Putamen (tissue), 1 donor: Measurements from ENCODE around the gene MRPS10.
A peak's percentile ranks its signal among the peaks of the same experiment; 100 is the strongest.
"Not testable (repeated sequence)": the region's sequence is repeated elsewhere in the genome, so short reads cannot be mapped to it uniquely, and the experiment has no call there.

Experiments used
- DNase-seq: peaks from one replicate; pipeline ENCODE4 v3.0.0-alpha.2; 2016; ENCODE audit warnings: low spot score

The MRPS10 gene

DNA sequence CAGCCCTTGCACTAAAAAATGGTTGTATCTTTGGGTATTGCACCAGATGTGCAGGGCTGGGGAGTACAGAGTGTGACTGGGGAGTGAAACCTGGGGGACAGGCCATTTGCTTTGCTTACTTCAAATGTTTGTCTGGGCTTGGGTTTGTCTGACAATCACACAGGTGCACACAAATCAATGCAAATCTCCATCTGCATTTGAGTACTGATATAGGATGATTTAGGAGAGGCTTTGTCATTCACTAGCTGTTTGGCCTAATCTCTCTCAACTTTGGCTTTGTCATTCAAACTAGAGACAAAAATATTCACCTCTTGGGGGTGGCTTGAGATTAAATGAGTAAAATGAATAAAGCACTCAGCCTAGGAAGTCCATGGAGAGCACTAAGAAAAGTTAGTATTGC, 40.7 kb downstream of the MRPS10 start:
- no peak for DNase-seq

DNA sequence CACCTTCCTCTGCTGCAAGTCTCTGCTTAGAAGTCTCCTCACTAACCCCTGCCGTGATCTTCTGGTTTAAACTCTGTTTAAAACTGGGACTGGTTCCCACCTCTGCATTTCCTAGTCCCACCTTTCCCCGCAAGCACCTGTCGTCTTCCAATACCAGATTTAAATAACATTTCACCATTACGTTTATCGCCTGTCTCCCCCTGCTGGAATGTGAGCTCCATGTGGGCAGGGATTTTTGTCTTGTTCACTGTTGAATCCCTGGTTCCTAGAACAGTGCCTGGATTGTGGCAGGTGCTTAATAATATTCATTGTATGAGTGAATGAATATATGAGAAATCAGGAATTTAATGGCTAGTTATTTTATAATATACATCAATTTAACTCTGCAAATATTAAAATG, 41.8 kb downstream of the MRPS10 start:
- DNase-seq: no peak

DNA sequence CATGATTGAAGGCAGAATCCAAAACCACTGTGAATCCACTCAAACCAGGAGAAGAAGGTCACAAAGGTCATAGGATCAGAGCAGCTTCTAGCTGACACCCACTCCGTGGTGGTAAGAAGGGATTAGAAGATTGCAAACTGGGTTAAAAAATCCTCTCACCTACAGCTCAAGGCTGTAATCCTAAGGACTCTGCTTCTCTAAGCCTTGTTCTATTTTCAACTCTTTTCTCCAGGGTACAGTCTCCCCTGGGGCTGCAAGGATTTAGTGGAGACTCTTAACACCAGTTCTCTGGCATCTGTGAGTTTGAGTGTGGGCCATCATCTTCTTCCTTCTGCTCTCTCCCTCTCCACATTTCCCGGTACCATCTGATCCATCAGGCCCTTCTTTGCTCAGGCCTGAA, 44.6 kb downstream of the MRPS10 start, which contains the start of gene GUCA1A:
Gene GUCA1A (plus strand): TSS at position 264 of the 400 bp plus-strand sequence. CDS start 250 bp downstream, outside the sequence.
- no peak for DNase-seq

DNA sequence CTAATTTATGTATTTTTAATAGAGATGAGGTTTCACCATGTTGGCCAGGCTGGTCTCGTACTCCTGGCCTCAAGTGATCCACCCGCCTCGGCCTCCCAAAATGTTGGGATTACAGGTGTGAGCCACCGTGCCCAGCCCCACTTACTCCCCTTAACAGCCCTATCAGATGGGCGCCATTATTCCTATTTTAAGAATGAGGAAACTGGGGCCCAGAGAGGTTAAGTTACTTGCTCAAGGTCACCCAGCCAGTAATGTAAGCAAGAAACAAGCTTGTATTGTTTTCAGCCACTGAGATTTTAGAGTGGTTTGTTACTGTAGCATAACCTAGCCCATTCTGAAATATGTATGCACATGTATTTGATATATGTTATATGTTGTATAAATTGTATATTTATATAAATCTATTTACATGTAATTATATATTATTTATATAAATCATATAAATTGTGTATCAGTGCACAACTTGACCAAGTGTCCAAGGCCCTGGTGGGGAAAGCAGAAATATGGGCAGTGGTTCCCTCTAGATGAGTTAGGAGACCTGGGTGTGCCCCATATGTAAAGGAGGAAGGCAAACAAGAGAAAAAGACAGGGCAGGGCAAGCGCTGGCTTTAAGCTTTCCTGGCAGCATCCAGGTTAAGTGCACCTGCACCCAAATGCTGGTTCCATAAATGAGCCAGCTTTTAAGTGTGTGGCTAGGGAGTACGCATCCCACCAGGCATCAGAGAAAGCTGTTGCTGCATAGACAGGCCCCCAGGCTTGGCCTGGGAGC, 45.7 kb downstream of the MRPS10 start:
- no peak for DNase-seq

DNA sequence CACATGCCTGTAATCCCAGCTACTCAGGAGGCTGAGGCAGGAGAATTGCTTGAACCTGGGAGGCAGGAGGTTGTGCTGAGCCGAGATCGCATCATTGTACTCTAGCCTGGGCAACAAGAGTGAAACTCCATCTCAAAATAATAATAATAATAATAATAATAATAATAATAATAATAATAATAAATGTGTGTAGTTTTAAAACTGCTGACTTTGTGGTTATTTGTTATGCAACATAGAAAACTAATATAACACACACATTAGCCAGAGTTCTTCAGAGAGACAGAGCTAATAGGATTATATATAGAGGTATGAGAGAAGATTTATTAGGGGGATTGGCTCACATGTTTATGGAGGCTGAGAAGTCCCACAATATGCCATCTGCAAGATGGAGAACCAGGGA, 47.9 kb downstream of the MRPS10 start:
- not testable (repeated sequence) for DNase-seq

DNA sequence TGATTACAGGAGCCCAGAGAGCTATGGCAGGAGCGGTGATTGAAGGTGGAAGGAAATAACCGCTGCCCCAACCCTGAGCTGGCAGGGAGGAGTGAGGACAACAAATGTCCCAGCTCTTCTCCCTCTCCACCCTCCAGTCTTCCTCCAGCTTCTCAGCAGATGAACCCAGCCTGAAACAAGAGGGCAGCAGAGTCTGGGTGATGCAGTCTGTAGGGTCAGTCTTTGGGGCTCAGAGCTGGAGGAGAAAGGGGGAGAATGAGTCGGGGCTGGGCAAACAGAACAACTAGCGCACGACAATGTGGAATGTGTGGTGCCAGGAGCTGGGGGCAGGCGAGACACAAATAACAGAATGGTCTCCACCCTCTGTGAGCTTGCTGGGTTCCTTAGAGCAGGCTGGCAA, 49.0 kb downstream of the MRPS10 start:
- DNase-seq: no peak

DNA sequence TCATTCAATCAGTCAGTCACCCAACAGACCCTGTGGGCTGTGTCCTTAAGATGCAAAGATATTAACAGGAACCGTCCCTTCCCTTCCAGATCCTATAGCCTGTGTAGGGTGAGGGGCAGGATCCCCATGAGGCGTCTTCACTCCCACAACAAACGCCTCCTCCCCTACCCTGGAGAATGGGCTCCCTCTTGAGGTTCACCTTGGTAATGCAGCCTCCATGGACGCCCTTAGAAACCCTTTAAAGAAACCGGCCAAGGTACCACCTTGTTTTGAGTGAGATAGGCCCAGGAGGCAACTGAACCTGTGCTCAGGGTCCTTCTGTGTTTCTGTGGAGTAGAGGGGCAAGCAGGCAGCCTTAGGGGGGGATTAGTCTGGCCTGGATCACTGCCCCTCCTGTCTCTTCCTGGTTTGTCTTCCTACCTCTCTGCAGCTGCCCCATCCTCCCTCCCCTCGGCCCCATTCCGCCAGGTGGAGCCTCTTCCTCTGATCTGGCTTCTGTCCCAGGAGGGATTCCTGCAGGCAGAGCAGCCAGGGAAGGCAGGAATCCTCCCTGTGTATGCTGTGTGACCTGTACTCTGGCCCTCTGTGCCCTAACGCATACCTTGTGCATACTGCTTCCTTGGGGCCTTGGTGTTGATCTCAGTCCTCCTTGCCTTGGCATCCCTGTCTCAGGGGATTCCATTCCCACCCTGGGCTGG, 51.1 kb downstream of the MRPS10 start:
- peak; percentile 50 for DNase-seq

DNA sequence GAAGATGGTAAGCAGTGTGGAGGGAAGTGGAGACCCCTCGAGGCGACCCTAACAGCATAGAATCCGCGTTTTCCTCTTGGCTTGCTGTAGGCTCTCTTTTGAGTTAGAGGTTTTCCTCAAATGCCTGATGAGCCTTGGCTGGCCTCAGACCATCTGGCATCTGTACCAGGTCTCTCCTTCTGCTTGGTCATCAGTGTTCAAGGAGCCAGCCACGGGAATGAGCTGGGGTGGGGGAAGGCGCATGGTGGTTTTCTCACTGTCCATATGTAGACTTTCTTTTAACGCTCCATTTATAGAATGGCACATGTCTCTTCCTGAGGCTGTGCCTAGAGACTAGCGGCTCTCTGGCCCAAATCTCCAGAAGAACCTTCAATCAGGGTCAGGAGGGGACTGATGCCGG, 52.6 kb downstream of the MRPS10 start:
- DNase-seq: no peak

DNA sequence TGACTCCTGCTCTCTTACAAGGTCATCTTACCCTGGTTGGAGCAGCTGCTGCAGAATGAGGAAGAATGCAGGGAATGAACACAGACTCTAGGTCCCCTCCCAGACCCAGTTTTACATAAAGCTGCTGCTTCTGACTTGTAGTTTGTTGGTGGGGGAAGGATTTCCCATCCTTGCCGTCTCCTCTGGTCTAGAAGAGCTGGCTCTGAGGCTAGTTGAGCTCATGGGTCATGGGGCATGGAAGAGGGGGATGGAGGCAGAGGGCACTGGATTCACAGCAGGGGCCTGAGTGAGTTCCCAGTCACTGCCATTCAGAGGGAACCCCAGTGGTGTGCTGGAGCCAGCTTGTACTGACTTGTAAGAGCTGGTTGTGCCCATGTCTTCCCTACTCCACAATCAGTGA, 53.7 kb downstream of the MRPS10 start:
- DNase-seq: no peak

DNA sequence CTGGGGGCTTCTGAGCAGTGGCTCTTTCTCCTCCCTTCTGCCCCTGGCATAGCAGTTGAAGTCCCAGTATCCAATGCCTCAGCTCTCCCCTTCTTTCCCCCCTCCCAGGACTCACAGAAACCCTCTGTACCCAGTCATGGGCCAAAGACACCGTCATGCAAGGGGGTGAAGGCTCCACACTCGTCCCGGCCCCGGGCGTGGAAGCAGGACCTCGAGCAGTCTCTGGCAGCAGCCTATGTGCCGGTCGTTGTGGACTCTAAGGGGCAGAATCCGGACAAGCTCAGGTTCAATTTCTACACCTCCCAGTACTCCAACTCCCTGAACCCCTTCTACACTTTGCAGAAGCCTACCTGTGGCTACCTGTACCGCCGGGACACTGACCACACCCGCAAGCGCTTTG, 54.8 kb downstream of the MRPS10 start:
- DNase-seq: no peak

DNA sequence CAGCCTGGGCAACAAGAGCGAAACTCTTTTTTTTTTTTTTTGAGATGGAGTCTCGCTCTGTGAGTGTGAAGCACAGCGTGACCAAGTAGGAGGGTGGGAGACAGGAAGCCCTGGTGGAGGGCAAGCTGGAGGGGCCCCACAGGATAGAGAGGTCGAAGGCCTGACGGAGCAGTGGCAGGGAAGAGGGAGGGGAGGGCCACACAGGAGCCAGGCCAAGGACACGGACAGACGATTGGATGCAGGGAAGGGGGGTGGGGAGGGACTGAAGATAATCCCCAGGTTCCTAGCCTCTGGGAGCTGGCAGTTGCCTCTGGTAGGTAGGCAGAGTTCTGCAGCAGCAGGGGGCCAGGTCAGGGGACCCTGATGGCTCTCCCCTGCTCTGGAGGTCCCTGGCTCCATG, 55.3 kb downstream of the MRPS10 start:
- no peak for DNase-seq

DNA sequence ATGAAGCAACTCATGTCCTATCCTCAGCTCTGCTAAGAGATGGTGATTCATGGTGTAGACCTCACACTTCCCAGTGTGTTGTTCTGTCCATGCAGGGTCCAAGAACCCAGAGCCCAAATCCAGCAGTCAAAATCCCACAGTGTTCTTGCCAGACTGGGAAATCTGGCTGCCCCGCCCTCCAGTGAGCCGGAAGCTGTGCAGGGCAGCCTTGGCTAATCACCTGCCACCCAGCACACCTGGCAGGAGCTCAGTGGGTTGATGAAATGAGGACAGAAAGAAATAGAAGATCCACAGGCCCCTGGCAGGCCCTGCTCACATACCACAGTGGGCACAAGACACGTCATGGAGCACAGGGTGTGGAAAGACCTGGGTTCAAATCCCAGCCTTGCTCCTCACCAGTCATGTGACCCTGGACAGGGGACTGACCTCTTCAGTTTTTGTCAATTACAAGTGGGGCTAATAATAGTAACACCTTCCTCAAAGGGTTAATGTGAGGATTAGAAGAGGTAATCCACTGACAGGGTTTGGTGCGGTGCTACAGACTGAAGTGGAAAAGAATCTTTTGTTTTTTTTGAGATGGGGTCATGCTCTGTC, 58.1 kb downstream of the MRPS10 start:
- no peak for DNase-seq

DNA sequence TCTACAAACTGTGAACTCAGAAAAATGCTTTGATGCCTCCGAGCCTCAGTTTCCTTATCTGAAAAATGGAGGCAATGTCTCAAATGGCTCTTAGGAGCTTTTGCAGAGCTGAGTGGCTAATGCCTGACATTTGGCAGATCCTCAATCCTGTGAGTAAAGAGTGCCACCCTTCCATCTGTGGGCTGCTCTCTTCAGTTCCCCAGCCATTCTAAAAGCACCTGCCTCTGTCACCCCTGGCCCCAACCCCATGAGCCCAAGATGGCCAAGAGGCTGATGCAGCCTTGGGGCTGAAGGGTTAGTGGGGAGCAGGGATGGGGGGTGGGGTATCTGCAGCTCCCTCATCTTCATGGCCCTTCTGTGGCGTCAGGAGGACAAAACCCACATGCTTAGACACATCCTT, 59.0 kb downstream of the MRPS10 start:
- no peak for DNase-seq

DNA sequence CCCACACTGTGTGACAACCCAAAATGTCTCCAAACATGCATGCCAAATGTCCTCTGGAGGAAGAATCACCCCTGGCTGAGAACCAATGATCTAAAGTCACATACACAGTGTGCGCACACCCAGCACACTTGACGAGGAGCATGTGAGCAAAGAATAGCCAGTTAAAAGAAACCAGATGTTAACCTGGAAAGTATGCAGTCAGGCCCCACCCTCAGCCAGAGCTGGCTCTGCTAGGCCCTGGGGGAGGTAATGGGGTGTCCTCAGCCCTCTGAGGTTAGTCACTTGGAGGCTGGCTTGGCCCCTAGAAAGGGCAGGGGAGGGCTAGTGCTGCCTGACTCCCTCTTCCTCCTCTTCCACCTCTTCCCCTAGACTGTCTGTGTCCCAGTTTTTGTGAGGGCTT, 59.6 kb downstream of the MRPS10 start:
- DNase-seq: no peak
